Ishikawa (cell line): ENCODE results near the gene SACS.

Source experiments
- CEBPB ChIP-seq: IDR thresholded peaks from 2 replicates; pipeline ENCODE4 v1.6.1; 2012
- CREB1 ChIP-seq: IDR thresholded peaks from 2 replicates; pipeline ENCODE4 v1.6.1; 2012; ENCODE audit warnings: low read depth
- EGR1 ChIP-seq: IDR thresholded peaks from 2 replicates; pipeline ENCODE4 v1.6.1; 2012
- EP300 ChIP-seq: IDR thresholded peaks from 2 replicates; pipeline ENCODE4 v1.6.1; 2012; ENCODE audit warnings: borderline replicate concordance
- FOXM1 ChIP-seq: IDR thresholded peaks from 2 replicates; pipeline ENCODE4 v1.6.1; 2012; ENCODE audit warnings: low read depth, borderline replicate concordance
- RAD21 ChIP-seq: IDR thresholded peaks from 2 replicates; pipeline ENCODE4 v1.6.1; 2012; ENCODE audit warnings: low read depth
- TAF1 ChIP-seq: IDR thresholded peaks from 2 replicates; pipeline ENCODE4 v1.6.1; 2012; ENCODE audit warnings: low read depth, mild to moderate bottlenecking
- TEAD4 ChIP-seq: IDR thresholded peaks from 2 replicates; pipeline ENCODE4 v1.6.1; 2012
- YY1 ChIP-seq: IDR thresholded peaks from 2 replicates; pipeline ENCODE4 v1.6.1; 2012; ENCODE audit warnings: low read depth
- TF ChIP-seq, protein P1 (sequence below): IDR thresholded peaks from 2 replicates; pipeline ENCODE4 v1.6.1; 2012

DNA sequence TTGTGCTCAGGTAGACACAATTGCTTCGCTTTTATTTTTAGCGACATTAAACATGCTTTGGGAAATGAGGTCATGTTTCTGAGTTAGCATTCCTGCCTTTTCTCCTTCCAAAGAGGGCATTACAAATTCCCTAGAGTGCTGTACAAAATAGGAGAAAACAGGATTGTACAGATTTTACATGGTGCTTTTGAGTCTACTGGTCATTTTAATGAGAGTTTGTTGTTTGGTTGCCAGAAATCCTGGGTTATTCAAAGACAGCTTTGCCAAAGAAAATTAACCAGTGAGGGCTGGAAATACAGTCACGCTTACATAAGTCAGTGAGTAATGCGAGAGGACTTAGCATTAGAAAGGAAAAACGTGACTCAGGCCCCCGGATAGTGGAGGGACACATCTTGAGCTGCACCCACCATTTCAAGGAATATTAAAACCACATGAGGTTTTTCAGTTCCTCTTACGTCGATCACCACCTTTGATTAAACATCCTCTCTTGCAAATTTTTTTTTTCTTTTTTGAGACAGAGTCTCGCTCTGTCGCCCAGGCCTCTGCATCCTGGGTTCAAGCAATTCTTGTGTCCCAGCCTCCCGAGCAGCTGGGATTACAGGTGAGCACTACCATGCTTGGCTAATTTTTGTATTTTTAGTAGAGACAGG, 55.4 kb downstream of the SACS start:
- TF ChIP-seq CEBPB (no peak), EP300 (no peak), RAD21 (no peak), TAF1 (no peak), TEAD4 (no peak), EGR1 (no peak), YY1 (no peak), CREB1 (no peak), FOXM1 (no peak)
- TF ChIP-seq, protein P1, sequence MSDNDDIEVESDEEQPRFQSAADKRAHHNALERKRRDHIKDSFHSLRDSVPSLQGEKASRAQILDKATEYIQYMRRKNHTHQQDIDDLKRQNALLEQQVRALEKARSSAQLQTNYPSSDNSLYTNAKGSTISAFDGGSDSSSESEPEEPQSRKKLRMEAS = no peak
